NT2/D1 (cell line): ENCODE results near the gene NPIPB2.

Experiments
- DNase-seq: peaks from one replicate; pipeline ENCODE4 v3.0.0-alpha.2; 2011; ENCODE audit warnings: low read depth, low spot score
- H3K27me3 ChIP-seq: 2 replicates; pipeline ENCODE4 v1.6.0; 2011; ENCODE audit warnings: mild to moderate bottlenecking; ENCODE audit not compliant: insufficient read length, insufficient read depth
- H3K36me3 ChIP-seq: 2 replicates; pipeline ENCODE4 v1.6.1; 2011; ENCODE audit warnings: mild to moderate bottlenecking, low read length, mixed read lengths; ENCODE audit not compliant: insufficient read depth, insufficient read length
- H3K4me1 ChIP-seq: 2 replicates; pipeline ENCODE4 v1.5.1; 2011; ENCODE audit not compliant: insufficient read depth, insufficient read length
- H3K4me3 ChIP-seq: 2 replicates; pipeline ENCODE4 v1.5.1; 2011; ENCODE audit warnings: low read depth; ENCODE audit not compliant: insufficient read length
- H3K9ac ChIP-seq: 2 replicates; pipeline ENCODE4 v1.6.0; 2011; ENCODE audit warnings: low read depth; ENCODE audit not compliant: insufficient read length
- H3K9me3 ChIP-seq: 2 replicates; pipeline ENCODE4 v1.5.1; 2011; ENCODE audit warnings: mild to moderate bottlenecking, low read length; ENCODE audit not compliant: insufficient read depth
- SUZ12 ChIP-seq: IDR thresholded peaks from 2 replicates; pipeline ENCODE4 v1.6.1; 2011; ENCODE audit not compliant: insufficient read length, insufficient read depth; ENCODE audit errors: extremely low read depth
- YY1 ChIP-seq: IDR thresholded peaks from 2 replicates; pipeline ENCODE4 v1.6.1; 2011; ENCODE audit not compliant: insufficient read length, insufficient read depth
- ZNF274 ChIP-seq: IDR thresholded peaks from 2 replicates; pipeline ENCODE4 v1.6.1; 2011; ENCODE audit warnings: mild to moderate bottlenecking, low read depth, low read length

The NPIPB2 gene

DNA sequence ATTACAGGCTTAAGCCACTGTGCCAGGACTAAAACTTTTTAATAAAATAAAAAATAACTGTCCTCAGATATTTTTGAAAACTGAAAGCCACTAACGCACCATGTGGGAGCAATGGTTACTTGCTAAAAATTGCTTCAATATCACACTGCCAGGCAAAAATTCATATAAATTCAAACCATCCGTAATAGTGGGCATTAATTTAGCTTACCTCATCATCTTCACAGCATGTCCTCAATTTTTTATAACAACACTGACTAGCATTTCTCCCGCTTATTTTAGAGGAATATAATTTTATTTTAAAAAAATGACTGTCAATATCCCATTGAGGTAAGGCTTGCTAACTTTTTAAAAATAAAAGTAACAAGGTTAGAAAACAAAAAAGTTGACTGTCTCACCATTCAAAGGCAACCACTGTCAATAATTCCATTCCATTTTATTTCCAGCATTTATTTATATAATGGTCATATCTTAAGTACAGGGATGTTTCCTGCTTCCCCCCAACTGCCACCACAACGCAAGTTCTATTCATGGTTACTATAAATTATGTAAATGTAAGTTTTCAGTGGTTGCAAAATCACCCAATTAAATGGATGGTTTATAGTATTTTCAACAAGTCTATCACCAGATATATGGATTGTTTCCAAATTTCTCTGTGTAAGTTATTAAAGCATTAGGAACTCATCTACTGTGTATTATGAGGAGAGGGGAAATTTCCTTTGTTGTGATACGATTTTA lies 51.4 kb downstream of the NPIPB2 start:
- no peak overlapping the region for H3K9ac ChIP-seq
- H3K27me3 ChIP-seq, result no peaks in the 10 kb centered on the region
- no peak overlapping the region for H3K4me3 ChIP-seq
- TF ChIP-seq SUZ12 (no peak), YY1 (no peak), ZNF274 (no peak)
- no peaks in the 10 kb centered on the region for H3K9me3 ChIP-seq
- no peak for DNase-seq
- H3K36me3 ChIP-seq, result peaks cover 90% of the 10 kb centered on the region
- H3K4me1 ChIP-seq, result no peaks in the 10 kb centered on the region

DNA sequence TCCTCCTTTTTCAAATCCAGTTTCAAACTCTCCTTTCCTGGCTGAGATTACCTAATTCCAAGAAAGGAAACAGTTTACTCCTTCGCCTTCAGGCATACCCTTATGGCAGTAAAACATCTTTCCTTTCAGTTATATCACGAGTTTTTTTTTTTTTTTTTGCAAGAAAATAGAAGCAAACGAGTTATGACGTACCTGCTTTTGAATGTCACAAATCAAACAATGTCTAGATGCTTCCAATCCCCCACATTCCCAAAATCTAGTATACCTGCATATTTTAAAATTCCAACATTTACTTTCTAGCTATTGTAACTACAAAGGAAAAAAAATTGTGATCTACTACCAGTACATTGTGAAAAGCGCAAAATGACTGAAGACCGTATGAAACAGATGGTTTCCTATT lies 55.0 kb downstream of the NPIPB2 start:
- TF ChIP-seq SUZ12 (no peak), YY1 (no peak)
- Histone ChIP-seq H3K27me3 (no peaks in the 10 kb centered on the region), H3K4me3 (no peak overlapping the region), H3K9me3 (no peaks in the 10 kb centered on the region), H3K9ac (no peak overlapping the region), H3K36me3 (peaks cover 87% of the 10 kb centered on the region), H3K4me1 (no peaks in the 10 kb centered on the region)
- no peak for DNase-seq

DNA sequence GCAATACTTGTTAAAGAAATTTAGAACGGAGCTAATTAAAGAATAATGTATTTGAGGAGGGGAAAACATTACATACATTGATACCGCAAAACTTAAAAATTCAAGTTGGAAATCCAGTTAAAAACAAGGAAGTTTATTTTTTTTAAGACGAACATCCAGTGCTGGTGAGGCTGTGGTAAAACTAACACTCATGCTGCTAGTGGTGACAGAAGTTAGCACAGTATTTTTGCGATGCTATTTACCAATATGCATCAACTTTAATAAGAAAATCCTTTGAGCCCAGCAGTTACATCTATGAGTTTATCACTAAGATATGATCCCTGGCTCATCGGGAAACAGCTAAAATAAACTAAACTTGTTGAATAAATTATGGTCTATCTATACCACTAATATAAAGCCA lies 57.8 kb downstream of the NPIPB2 start:
- peaks cover 92% of the 10 kb centered on the region for H3K36me3 ChIP-seq

DNA sequence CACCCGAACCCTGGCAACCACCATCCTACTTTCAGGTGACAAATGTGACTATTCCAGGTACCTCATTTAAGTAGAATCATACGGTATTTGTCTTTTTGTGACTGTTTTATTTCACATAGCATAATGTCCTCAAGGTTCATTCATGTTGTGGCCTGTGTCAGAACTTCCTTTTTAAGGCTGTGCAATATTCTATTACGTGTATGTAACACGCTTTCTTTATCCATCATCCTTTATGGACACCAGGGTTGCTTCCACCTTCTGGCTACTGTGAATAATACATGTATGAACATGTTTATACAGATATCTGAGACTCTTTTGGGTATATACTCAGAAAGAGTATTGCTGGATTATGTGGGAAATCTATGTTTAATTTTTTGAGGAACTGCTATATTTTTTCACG lies 61.8 kb downstream of the NPIPB2 start:
- Histone ChIP-seq H3K4me3 (no peak overlapping the region), H3K9me3 (no peaks in the 10 kb centered on the region), H3K36me3 (peaks cover 90% of the 10 kb centered on the region), H3K9ac (no peak overlapping the region), H3K4me1 (no peaks in the 10 kb centered on the region), H3K27me3 (no peaks in the 10 kb centered on the region)
- no peak for DNase-seq
- TF ChIP-seq ZNF274 (no peak), YY1 (no peak), SUZ12 (no peak)

More for the DNA sequence above, 57.8 kb downstream of the NPIPB2 start:
- Histone ChIP-seq H3K4me3 (no peak overlapping the region), H3K4me1 (no peaks in the 10 kb centered on the region), H3K9me3 (no peaks in the 10 kb centered on the region), H3K27me3 (no peaks in the 10 kb centered on the region), H3K9ac (no peak overlapping the region)
- DNase-seq, result no peak
- no peak for TF ChIP-seq SUZ12
- no peak for TF ChIP-seq ZNF274
- no peak for TF ChIP-seq YY1

DNA sequence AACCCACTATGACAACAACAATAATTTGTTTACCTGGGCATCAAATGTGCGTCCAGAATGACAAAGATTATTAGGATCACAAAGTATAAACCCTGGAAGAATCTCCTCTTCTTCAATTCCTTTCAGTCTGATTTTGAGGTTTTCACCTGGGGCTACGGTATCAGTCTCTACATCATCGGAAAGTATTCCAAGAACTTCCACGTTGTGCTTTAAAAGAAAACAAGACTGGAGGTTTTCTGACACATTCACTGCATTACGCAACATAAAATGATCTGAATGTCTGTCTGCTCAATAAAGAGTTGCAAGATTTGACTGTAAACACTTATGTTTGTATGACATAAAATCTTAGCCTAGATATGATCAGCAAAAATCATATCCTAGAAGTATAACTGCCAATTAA lies 64.5 kb downstream of the NPIPB2 start:
- no peak for DNase-seq
- TF ChIP-seq ZNF274 (no peak), SUZ12 (no peak), YY1 (no peak)
- Histone ChIP-seq H3K36me3 (peaks cover 91% of the 10 kb centered on the region), H3K4me1 (no peaks in the 10 kb centered on the region), H3K9ac (no peak overlapping the region), H3K9me3 (no peaks in the 10 kb centered on the region), H3K4me3 (no peak overlapping the region), H3K27me3 (no peaks in the 10 kb centered on the region)
